A549 (cell line): ENCODE results near the gene TMEM272. TPM values are rescaled to one million over a fixed set of nuclear protein-coding genes. Genes with fewer than 3 reads are reported as not detected.

Experiments
- ATAC-seq, 2 experiments: fragments of 200-7000 bp in 1 of 2; fragments of >200 bp in 1 of 2; cut with Nextera tagmentation in 1 of 2; cut with Tn5 transposase in 1 of 2; 3 replicates each; pipeline versions ENCODE4 v1.8.0 to v1.9.1; 2018 to 2020; ENCODE audit warnings: mild to moderate bottlenecking in 1 of 2, moderate library complexity in 1 of 2
- CTCF ChIA-PET: fragments of 300-600 bp; sonication (Branson Sonifier 250); formaldehyde crosslinking; extraction: SDS; loops from one replicate; lab custom pipeline; 2021; ENCODE audit warnings: antibody characterized with exemption, inconsistent platforms; lab: Yijun Ruan, JAX
- POLR2A ChIA-PET: fragments of 350-600 bp; formaldehyde crosslinking; extraction: SDS; loops from one replicate; lab custom pipeline; 2021; ENCODE audit warnings: antibody characterized with exemption, inconsistent platforms; lab: Yijun Ruan, JAX
- DNase-seq, 2 experiments: peaks; one replicate each; pipeline versions ENCODE4 v3.0.0 to v3.0.0-alpha.2; 2011 to 2016; ENCODE audit warnings: low read depth in 1 of 2, low spot score in 1 of 2
- FAIRE-seq: peaks from 2 replicates; lab custom pipeline; 2011; peaks lifted over from hg19 to GRCh38; lab: Jason Lieb, UNC
- H3K27ac ChIP-seq, 2 experiments: fragments of >200 bp; sonication (Bioruptor Twin); formaldehyde crosslinking; 3 replicates each; pipeline ENCODE4 v1.5.1; 2016 to 2017
- H3K4me1 ChIP-seq: fragments of >200 bp; sonication (Bioruptor Twin); formaldehyde crosslinking; 3 replicates; pipeline ENCODE4 v1.6.1; 2016
- H3K4me2 ChIP-seq: fragments of >200 bp; sonication (Bioruptor Twin); formaldehyde crosslinking; 3 replicates; pipeline ENCODE4 v1.6.1; 2016
- H3K4me3 ChIP-seq: fragments of >200 bp; sonication (Bioruptor Twin); formaldehyde crosslinking; 3 replicates; pipeline ENCODE4 v1.5.1; 2016
- H3K9me3 ChIP-seq: fragments of >200 bp; sonication (Bioruptor Twin); formaldehyde crosslinking; 3 replicates; pipeline ENCODE4 v1.6.1; 2016
- ATOH8 ChIP-seq: fragments of 250-450 bp; sonication (Bioruptor Pico); IDR thresholded peaks from 2 replicates; pipeline ENCODE4 v1.5.0; 2020; ENCODE audit warnings: low read depth, mild to moderate bottlenecking, moderate library complexity
- CHD4 ChIP-seq: fragments of 200-600 bp; sonication (generic); IDR thresholded peaks from 2 replicates; pipeline ENCODE4 v1.6.1; 2016; ENCODE audit warnings: antibody characterized with exemption, mild to moderate bottlenecking, borderline replicate concordance
- EHF ChIP-seq: fragments of 250-450 bp; sonication (Bioruptor Pico); IDR thresholded peaks from 2 replicates; pipeline ENCODE4 v1.5.0; 2020; ENCODE audit warnings: mild to moderate bottlenecking
- EHMT2 ChIP-seq: fragments of 200-600 bp; sonication (generic); IDR thresholded peaks from 2 replicates; pipeline ENCODE4 v1.6.1; 2016; ENCODE audit warnings: antibody characterized with exemption, low read depth, mild to moderate bottlenecking, moderate library complexity
- ESRRA ChIP-seq: fragments of 150-350 bp; IDR thresholded peaks from 2 replicates; pipeline ENCODE4 v1.6.1; 2014; ENCODE audit warnings: mild to moderate bottlenecking, low read length, borderline replicate concordance
- FOSB ChIP-seq: fragments of 250-450 bp; sonication (Bioruptor Pico); IDR thresholded peaks from 2 replicates; pipeline ENCODE4 v1.5.0; 2020; ENCODE audit warnings: mild to moderate bottlenecking, moderate library complexity
- FOSL2 ChIP-seq, 2 experiments: fragments of 450-650 bp in 1 of 2; fragments of >200 bp in 1 of 2; sonication (Bioruptor Twin) in 1 of 2; formaldehyde crosslinking; IDR thresholded peaks; 2 replicates each; pipeline versions ENCODE4 v1.5.0 to v1.6.1; 2016 to 2020; ENCODE audit warnings: mild to moderate bottlenecking in 1 of 2, moderate library complexity in 1 of 2
- FOXS1 ChIP-seq: fragments of 250-450 bp; sonication (Bioruptor Pico); IDR thresholded peaks from 2 replicates; pipeline ENCODE4 v1.5.0; 2020; ENCODE audit warnings: mild to moderate bottlenecking, moderate library complexity
- GATA3 ChIP-seq: IDR thresholded peaks from 2 replicates; pipeline ENCODE4 v1.6.1; 2012; ENCODE audit warnings: borderline replicate concordance
- HOXA7 ChIP-seq: fragments of 250-450 bp; sonication (Bioruptor Pico); IDR thresholded peaks from 2 replicates; pipeline ENCODE4 v1.5.0; 2020; ENCODE audit warnings: mild to moderate bottlenecking, moderate library complexity
- HOXB13 ChIP-seq: fragments of 250-450 bp; sonication (Bioruptor Pico); IDR thresholded peaks from 2 replicates; pipeline ENCODE4 v1.5.0; 2020; ENCODE audit warnings: low read depth, mild to moderate bottlenecking, moderate library complexity
- HOXB5 ChIP-seq: fragments of 250-450 bp; sonication (Bioruptor Pico); IDR thresholded peaks from 2 replicates; pipeline ENCODE4 v1.5.0; 2020; ENCODE audit warnings: mild to moderate bottlenecking, moderate library complexity
- NFE2L2 ChIP-seq: fragments of 150-350 bp; conservative IDR thresholded peaks from 2 replicates; pipeline ENCODE4 v1.6.1; 2014; ENCODE audit warnings: low read length
- NPAS2 ChIP-seq: fragments of 250-450 bp; sonication (Bioruptor Pico); IDR thresholded peaks from 2 replicates; pipeline ENCODE4 v1.8.0; 2022; ENCODE audit warnings: mild to moderate bottlenecking, moderate library complexity, borderline replicate concordance
- NR3C1 ChIP-seq: fragments of >200 bp; sonication (Bioruptor Twin); formaldehyde crosslinking; IDR thresholded peaks from 3 replicates; pipeline ENCODE4 v1.6.1; 2017
- PBX3 ChIP-seq: IDR thresholded peaks from 2 replicates; pipeline ENCODE4 v1.6.1; 2012
- PHF8 ChIP-seq: fragments of 200-600 bp; sonication (generic); IDR thresholded peaks from 2 replicates; pipeline ENCODE4 v1.6.1; 2016; ENCODE audit warnings: low read depth, mild to moderate bottlenecking, antibody characterized with exemption, moderate library complexity, borderline replicate concordance
- RCOR1 ChIP-seq: fragments of 150-350 bp; IDR thresholded peaks from 2 replicates; pipeline ENCODE4 v1.6.1; 2014; ENCODE audit warnings: antibody characterized with exemption, low read length, low read depth
- RNF2 ChIP-seq: fragments of 200-600 bp; sonication (generic); IDR thresholded peaks from 2 replicates; pipeline ENCODE4 v1.6.1; 2016; ENCODE audit warnings: low read depth, mild to moderate bottlenecking, antibody characterized with exemption, moderate library complexity, borderline replicate concordance
- SREBF2 ChIP-seq: fragments of 450-650 bp; IDR thresholded peaks from 2 replicates; pipeline ENCODE4 v1.6.1; 2014; ENCODE audit warnings: mild to moderate bottlenecking, moderate library complexity
- TFCP2L1 ChIP-seq: fragments of 250-450 bp; sonication (Bioruptor Pico); IDR thresholded peaks from 2 replicates; pipeline ENCODE4 v1.5.0; 2021; ENCODE audit warnings: mild to moderate bottlenecking
- ZFP36 ChIP-seq: fragments of 450-650 bp; IDR thresholded peaks from 2 replicates; pipeline ENCODE4 v1.6.1; 2014; ENCODE audit warnings: borderline replicate concordance; ENCODE audit not compliant: partially characterized antibody
- ZSCAN20 ChIP-seq: fragments of 250-450 bp; sonication (Bioruptor Pico); IDR thresholded peaks from 2 replicates; pipeline ENCODE4 v1.8.0; 2022; ENCODE audit warnings: mild to moderate bottlenecking, moderate library complexity
- WGBS: methylation state at CpG from one replicate; pipeline ENCODE4 v1.1.6; 2017; ENCODE audit errors: missing lambda C conversion rate; 5-methylcytosine and 5-hydroxymethylcytosine counted together
- polyA plus RNA-seq, 4 experiments: library from polyadenylated mRNA; depleted of rRNA in 3 of 4; stranded (reverse); fragments of >200 nt; fragmentation: RNase III in 1 of 4; extraction: RNeasy Plus Mini Kit Qiagen cat#74134 plus additional on column Dnase treatment in 1 of 4; gene quantifications; 2 replicates in 3 of 4; 3 replicates in 1 of 4; pipeline ENCODE4 v1.2.3, GENCODE V29; 2011 to 2017
- TF ChIP-seq, protein P1 (sequence below): IDR thresholded peaks from 2 replicates; pipeline ENCODE4 v1.6.1; 2012
- TF ChIP-seq, protein P2 (sequence below): fragments of 250-450 bp; sonication (Bioruptor Pico); IDR thresholded peaks from 2 replicates; pipeline ENCODE4 v1.5.0; 2021; ENCODE audit warnings: mild to moderate bottlenecking, moderate library complexity, borderline replicate concordance
- TF ChIP-seq, protein P3 (sequence below): fragments of 450-650 bp; IDR thresholded peaks from 2 replicates; pipeline ENCODE4 v1.6.1; 2014; ENCODE audit warnings: antibody characterized with exemption

TMEM272 gene
- polyA plus RNA-seq, 2 of the 4 experiments (the other 2 are of a cell fraction): not detected

- TF ChIP-seq, protein P1, sequence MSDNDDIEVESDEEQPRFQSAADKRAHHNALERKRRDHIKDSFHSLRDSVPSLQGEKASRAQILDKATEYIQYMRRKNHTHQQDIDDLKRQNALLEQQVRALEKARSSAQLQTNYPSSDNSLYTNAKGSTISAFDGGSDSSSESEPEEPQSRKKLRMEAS: no peak
- TF ChIP-seq HOXB13 (CRISPR knock-in tag) (no peak), RCOR1 (no peak), EHF (no peak), PBX3 (no peak), EHMT2 (no peak)
Observed at GRCh38 chr13:51820016-51820597, 24.9 kb downstream of the TMEM272 start (continued).

DNA sequence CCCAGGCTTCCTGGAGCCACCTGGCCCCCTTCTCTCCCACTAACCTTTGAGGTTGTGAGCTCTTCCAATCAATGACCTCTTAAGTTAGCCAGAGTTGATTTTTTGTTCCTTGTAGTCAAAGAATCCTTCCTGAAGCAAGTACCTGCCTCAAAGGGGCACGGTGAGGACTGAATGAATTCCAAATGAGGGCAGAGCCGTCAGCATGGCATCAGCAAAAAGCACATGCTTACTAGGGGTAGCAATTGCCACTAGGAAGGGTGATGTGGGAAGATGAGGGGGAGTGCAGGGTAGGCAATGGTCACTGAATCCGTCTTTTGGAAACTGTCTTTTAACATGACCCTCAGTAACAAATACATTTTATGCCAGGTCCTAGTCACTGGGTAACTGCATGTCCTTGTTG is 25.4 kb downstream of the TMEM272 start:
- FAIRE-seq (no peak), DNase-seq (no peak), ATAC-seq (no peak)
- H3K4me2 ChIP-seq: no peak overlapping the region
- H3K4me1 ChIP-seq: peaks cover 13% of the 10 kb centered on the region; the same call in 1 of the 3 replicates
- H3K27ac ChIP-seq: no peak overlapping the region
- no peak for TF ChIP-seq NR3C1
- no peak for TF ChIP-seq SREBF2
- TF ChIP-seq CHD4: no peak
- TF ChIP-seq ZSCAN20 (CRISPR knock-in tag): no peak
- TF ChIP-seq PHF8: no peak
- no peak for TF ChIP-seq HOXB5 (CRISPR knock-in tag)
- TF ChIP-seq, protein P2, sequence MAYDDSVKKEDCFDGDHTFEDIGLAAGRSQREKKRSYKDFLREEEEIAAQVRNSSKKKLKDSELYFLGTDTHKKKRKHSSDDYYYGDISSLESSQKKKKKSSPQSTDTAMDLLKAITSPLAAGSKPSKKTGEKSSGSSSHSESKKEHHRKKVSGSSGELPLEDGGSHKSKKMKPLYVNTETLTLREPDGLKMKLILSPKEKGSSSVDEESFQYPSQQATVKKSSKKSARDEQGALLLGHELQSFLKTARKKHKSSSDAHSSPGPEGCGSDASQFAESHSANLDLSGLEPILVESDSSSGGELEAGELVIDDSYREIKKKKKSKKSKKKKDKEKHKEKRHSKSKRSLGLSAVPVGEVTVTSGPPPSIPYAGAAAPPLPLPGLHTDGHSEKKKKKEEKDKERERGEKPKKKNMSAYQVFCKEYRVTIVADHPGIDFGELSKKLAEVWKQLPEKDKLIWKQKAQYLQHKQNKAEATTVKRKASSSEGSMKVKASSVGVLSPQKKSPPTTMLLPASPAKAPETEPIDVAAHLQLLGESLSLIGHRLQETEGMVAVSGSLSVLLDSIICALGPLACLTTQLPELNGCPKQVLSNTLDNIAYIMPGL (CRISPR knock-in tag): no peak
- TF ChIP-seq NPAS2 (CRISPR knock-in tag): no peak
- POLR2A ChIA-PET: no interaction called here
- no peak overlapping the region for H3K4me3 ChIP-seq
- CTCF ChIA-PET: interaction anchor here (0.6 to 0.9 kb wide), 2 partner anchors 26 to 158 kb away, joined by 3 read pairs; no protein-coding TSS in a partner anchor
- 83% methylated on average over 3 of the region's 3 CpGs for WGBS
- H3K9me3 ChIP-seq: no peaks in the 10 kb centered on the region

DNA sequence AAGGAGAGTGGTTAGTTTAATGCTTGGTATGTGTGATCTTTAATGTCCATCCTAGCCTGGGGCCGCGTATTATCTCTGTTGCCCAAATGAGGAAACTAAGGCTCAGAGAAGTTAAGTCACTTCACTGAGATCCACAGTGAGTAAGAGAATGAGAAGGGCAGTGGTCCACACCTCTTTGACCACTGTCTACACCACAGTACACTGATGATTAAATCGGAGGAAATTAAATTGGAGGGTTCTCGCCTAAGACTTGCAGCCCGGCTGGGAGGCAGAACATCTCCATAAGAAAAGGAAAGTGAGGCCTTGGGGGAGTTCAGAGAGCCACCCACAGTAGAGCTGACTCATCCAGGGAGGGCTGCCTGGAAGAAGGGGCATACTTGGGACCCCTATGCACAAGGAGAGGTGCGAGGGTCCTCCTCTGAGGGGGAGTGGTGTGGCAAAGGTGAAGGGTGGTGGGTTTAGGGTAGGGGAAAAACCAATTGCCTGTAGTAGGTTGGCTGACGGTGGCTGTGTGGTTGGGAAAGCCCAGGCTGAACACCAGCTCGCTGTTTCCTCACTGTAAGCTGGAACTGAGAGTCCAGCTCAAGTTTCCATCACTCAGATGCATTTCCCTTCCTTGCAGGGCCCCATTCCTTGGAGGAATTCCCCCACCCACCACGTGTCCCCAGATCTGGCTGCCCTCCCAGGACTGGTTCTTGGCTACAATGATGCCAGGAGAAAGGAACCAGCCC is 26.0 kb downstream of the TMEM272 start:
- H3K4me3 ChIP-seq: no peak overlapping the region
- no peak overlapping the region for H3K27ac ChIP-seq
- CTCF ChIA-PET: interaction anchor here (0.6 to 1.3 kb wide), 2 partner anchors 159 to 309 kb away, joined by 3 to 4 read pairs; no protein-coding TSS in a partner anchor
- H3K4me2 ChIP-seq: no peak overlapping the region
- H3K9me3 ChIP-seq: no peaks in the 10 kb centered on the region
- H3K4me1 ChIP-seq: peaks cover 13% of the 10 kb centered on the region; the same call in 1 of the 3 replicates
- no peak for ATAC-seq
- 87% methylated on average over 8 of the region's 9 CpGs for WGBS
- no peak for FAIRE-seq
- TF ChIP-seq EHMT2: no peak
- TF ChIP-seq, all 56 proteins: peak for 0
- POLR2A ChIA-PET: no interaction called here
- no peak for DNase-seq

- no peak for DNase-seq
- ATAC-seq: no peak
- FAIRE-seq: no peak
- no peak overlapping the region for H3K4me2 ChIP-seq
- no peak overlapping the region for H3K27ac ChIP-seq
- TF ChIP-seq, protein P3, sequence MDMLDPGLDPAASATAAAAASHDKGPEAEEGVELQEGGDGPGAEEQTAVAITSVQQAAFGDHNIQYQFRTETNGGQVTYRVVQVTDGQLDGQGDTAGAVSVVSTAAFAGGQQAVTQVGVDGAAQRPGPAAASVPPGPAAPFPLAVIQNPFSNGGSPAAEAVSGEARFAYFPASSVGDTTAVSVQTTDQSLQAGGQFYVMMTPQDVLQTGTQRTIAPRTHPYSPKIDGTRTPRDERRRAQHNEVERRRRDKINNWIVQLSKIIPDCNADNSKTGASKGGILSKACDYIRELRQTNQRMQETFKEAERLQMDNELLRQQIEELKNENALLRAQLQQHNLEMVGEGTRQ: no peak
- TF ChIP-seq ATOH8 (CRISPR knock-in tag) (no peak), FOSB (CRISPR knock-in tag) (no peak), ESRRA (no peak), GATA3 (no peak), EHMT2 (no peak), ZFP36 (no peak), HOXA7 (CRISPR knock-in tag) (no peak), RNF2 (no peak), FOXS1 (no peak), TFCP2L1 (CRISPR knock-in tag) (no peak), NFE2L2 (no peak), FOSL2 (IDR thresholded peaks at IDR 0.05) (no peak), FOSL2 (CRISPR knock-in tag; IDR thresholded peaks at IDR 0.05) (no peak), CHD4 (no peak)
- no peak overlapping the region for H3K4me3 ChIP-seq
- peaks cover 13% of the 10 kb centered on the region; the same call in 1 of the 3 replicates for H3K4me1 ChIP-seq
- CTCF ChIA-PET: interaction anchor here (0.6 to 1.3 kb wide), 2 partner anchors 310 to 605 kb away, joined by 3 to 4 read pairs; no protein-coding TSS in a partner anchor
- POLR2A ChIA-PET: no interaction called here
- WGBS: 75% methylated on average over 4 of the region's 4 CpGs
- no peaks in the 10 kb centered on the region for H3K9me3 ChIP-seq
Observed at GRCh38 chr13:51818276-51818675, 26.7 kb downstream of the TMEM272 start.
